ENCODE data around the gene PODNL1.

GRCh38 chr19:13979686-13980085 is 41.5 kb upstream of the PODNL1 start:
- TF ChIP-seq CTCF (IDR thresholded peaks at IDR 0.05; ENCODE audit: poor library complexity) (no peak), EZH2phosphoT487 (IDR thresholded peaks at IDR 0.05; ENCODE audit: low read depth, severe bottlenecking, unreplicated experiment) (no peak), EZH2 (IDR thresholded peaks at IDR 0.05; ENCODE audit: borderline replicate concordance) (no peak)
